Body of pancreas (tissue), 4 donors: Measurements from ENCODE around the gene OGT.

ENCODE experiments used
- POLR2A ChIP-seq, 3 donors: fragments of 450-650 bp; IDR thresholded peaks; one replicate each; pipeline ENCODE4 v1.6.1; 2016; ENCODE audit warnings: antibody characterized with exemption in 3 of 3, mild to moderate bottlenecking in 2 of 3
- TF ChIP-seq, protein P1 (sequence below), 7 experiments: fragments of 450-650 bp in 4 of 7; fragments of 200-600 bp in 3 of 7; sonication (generic) in 3 of 7; IDR thresholded peaks; one replicate each; pipeline ENCODE4 v1.5.1; 2016 to 2019; ENCODE audit warnings: antibody characterized with exemption in 7 of 7

DNA sequence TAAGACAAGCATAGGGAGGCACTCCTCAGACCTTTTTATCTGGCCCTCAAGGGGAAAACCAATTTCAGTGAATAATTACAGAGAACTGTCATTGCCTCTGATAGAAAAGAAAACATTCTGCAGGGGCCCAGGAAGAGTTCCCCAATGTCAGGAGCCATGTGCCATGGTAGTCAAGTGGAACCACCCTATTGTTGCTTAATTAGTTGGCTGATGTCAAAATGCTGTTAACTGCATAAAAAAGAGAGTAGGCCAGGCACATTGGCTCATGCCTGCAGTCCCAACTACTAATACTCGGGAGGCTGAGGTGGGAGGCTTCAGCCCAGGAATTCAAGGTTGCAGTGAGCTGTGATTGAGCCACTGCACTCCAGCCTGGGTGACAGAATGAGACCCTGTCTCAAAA is 28.6 kb upstream of the OGT start:
- TF ChIP-seq, protein P1, sequence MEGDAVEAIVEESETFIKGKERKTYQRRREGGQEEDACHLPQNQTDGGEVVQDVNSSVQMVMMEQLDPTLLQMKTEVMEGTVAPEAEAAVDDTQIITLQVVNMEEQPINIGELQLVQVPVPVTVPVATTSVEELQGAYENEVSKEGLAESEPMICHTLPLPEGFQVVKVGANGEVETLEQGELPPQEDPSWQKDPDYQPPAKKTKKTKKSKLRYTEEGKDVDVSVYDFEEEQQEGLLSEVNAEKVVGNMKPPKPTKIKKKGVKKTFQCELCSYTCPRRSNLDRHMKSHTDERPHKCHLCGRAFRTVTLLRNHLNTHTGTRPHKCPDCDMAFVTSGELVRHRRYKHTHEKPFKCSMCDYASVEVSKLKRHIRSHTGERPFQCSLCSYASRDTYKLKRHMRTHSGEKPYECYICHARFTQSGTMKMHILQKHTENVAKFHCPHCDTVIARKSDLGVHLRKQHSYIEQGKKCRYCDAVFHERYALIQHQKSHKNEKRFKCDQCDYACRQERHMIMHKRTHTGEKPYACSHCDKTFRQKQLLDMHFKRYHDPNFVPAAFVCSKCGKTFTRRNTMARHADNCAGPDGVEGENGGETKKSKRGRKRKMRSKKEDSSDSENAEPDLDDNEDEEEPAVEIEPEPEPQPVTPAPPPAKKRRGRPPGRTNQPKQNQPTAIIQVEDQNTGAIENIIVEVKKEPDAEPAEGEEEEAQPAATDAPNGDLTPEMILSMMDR (IDR thresholded peaks at IDR 0.05) = no peak
- TF ChIP-seq POLR2A (IDR thresholded peaks at IDR 0.05) = no peak
